GM18505 (cell line): Measurements from ENCODE around the gene ORC5.

Experiments
- ATAC-seq: cut with Tn5 transposase; IDR thresholded peaks from one replicate; pipeline ENCODE4 v1.9.1; 2021; ENCODE audit not compliant: unreplicated experiment
- POLR2A ChIP-seq: IDR thresholded peaks from 4 replicates; pipeline ENCODE4 v1.6.1; 2011; ENCODE audit warnings: borderline replicate concordance; ENCODE audit not compliant: insufficient read depth, insufficient read length; ENCODE audit errors: extremely low read depth

Gene ORC5

GRCh38 chr7:104160375-104160774 lies 47.4 kb downstream of the ORC5 start:
- ATAC-seq: no peak
- TF ChIP-seq POLR2A: no peak

GRCh38 chr7:104156842-104157277 lies 51.0 kb downstream of the ORC5 start:
- ATAC-seq: no peak
- no peak for TF ChIP-seq POLR2A

GRCh38 chr7:104153287-104153686 lies 54.5 kb downstream of the ORC5 start:
- TF ChIP-seq POLR2A: no peak
- ATAC-seq: no peak

- no peak for TF ChIP-seq POLR2A
- no peak for ATAC-seq
Measured at GRCh38 chr7:104152468-104152867, 55.3 kb downstream of the ORC5 start.

GRCh38 chr7:104150470-104150869 lies 57.3 kb downstream of the ORC5 start:
- no peak for ATAC-seq
- TF ChIP-seq POLR2A: no peak

- no peak for TF ChIP-seq POLR2A
- ATAC-seq: no peak
Measured at GRCh38 chr7:104149822-104150221, 58.0 kb downstream of the ORC5 start.

GRCh38 chr7:104142147-104142546 lies 65.7 kb downstream of the ORC5 start:
- no peak for TF ChIP-seq POLR2A
- no peak for ATAC-seq

- ATAC-seq: no peak
- no peak for TF ChIP-seq POLR2A
Measured at GRCh38 chr7:104137971-104138370, 69.8 kb downstream of the ORC5 start.

- ATAC-seq: no peak
- no peak for TF ChIP-seq POLR2A
Measured at GRCh38 chr7:104137511-104137910, 70.3 kb downstream of the ORC5 start.

- TF ChIP-seq POLR2A: no peak
- ATAC-seq: no peak
Measured at GRCh38 chr7:104136981-104137380, 70.8 kb downstream of the ORC5 start.

- ATAC-seq: no peak
- no peak for TF ChIP-seq POLR2A
Measured at GRCh38 chr7:104136561-104136960, 71.3 kb downstream of the ORC5 start.

GRCh38 chr7:104135760-104136558 lies 71.9 kb downstream of the ORC5 start:
- TF ChIP-seq POLR2A: no peak
- no peak for ATAC-seq

- no peak for ATAC-seq
- no peak for TF ChIP-seq POLR2A
Measured at GRCh38 chr7:104133238-104133637, 74.6 kb downstream of the ORC5 start.

- no peak for ATAC-seq
- no peak for TF ChIP-seq POLR2A
Measured at GRCh38 chr7:104130726-104131125, 77.1 kb downstream of the ORC5 start.

GRCh38 chr7:104127204-104127603 lies 80.6 kb downstream of the ORC5 start:
- TF ChIP-seq POLR2A: no peak
- ATAC-seq: no peak

GRCh38 chr7:104126411-104126841 lies 81.4 kb downstream of the ORC5 start:
- no peak for TF ChIP-seq POLR2A
- no peak for ATAC-seq
